GM21619 (cell line): ENCODE measurements around the gene IRGM.
"Not testable (repeated sequence)": the region's sequence is repeated elsewhere in the genome, so short reads cannot be mapped to it uniquely, and the experiment has no call there.

Source experiments
- ATAC-seq: cut with Tn5 transposase; IDR thresholded peaks from one replicate; pipeline ENCODE4 v1.9.1; 2021; ENCODE audit not compliant: unreplicated experiment

Gene IRGM

DNA sequence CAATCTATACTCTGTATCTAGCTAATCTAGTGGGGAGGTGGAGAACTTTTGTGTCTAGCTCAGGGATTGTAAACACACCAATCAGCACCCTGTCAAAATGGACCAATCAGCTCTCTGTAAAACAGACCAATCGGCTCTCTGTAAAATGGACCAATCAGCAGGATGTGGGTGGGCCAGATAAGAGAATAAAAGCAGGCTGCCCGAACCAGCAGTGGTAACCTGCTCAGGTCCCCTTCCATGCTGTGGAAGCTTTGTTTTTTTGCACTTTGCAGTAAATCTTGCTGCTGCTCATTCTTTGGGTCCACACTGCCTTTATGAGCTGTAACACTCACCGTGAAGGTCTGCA, at the start of gene IRGM:
TSS of gene IRGM (plus strand) at position 214 of the 346 bp plus-strand sequence. CDS start 1,603 bp downstream, outside the sequence.
- not testable (repeated sequence) for ATAC-seq

GRCh38 chr5:150797384-150797783, 48.9 kb upstream of the IRGM start:
- ATAC-seq: no peak

- no peak for ATAC-seq
These were observed 45.0 kb upstream of the IRGM start for GRCh38 chr5:150801117-150801927.

DNA sequence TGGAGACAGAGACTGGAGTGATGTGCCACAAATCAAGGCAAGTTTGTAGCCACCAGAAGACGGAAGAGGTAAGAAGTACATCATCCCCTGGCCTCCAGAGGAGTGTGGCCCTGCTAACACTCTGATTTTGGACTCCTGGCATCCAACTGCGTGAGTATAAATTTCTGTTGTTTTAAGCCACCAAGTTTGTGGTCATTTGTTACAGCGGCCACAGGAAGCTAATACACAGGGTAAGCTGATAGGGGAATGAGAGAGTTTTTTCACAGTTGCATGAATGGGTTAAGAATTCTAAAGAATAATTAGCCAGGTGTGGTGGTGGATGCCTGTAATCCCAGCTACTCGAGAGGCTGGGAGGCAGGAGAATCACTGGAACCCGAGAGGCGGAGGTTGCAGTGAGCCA, 41.9 kb upstream of the IRGM start:
- no peak for ATAC-seq

- no peak for ATAC-seq
These were observed 37.0 kb upstream of the IRGM start for GRCh38 chr5:150809363-150809762.

DNA sequence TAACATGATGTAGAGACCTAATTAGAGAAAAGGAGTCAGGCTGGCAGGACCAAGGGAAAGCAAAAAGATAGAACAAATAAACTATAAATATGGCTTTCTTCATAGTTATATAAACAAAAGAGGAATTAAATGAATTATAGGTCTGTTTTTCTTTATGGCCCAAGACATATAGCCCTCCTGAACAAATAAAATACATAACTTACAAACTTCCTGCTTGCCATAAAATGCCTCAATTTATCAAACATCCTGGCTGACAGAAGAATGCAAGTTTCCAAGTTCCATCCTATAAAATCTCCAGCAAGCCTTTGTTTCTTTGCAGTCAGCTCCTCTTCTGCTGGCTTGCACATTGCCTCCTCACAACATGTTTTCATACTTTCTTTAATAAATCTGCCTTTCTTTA, 31.3 kb upstream of the IRGM start:
- ATAC-seq: no peak

DNA sequence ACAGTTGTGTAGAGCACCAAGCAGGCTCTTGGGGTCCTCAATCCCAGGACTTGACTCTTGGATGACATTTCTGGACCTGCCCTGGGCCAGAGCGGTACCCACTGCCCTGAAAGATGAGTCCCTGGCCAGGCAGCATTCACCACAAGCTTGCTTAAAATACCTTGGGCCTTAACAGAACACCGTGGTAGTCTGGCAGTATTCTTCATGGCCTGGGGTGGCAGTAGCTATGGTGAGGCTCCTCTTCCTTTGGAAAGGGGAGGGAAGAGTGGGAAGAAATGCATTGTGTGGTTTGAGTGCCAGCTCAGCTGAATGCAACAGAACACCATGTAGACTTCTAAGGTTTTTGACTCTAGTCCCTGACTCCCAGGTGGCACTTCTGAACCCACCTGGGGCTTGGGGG, 29.4 kb upstream of the IRGM start:
- ATAC-seq: no peak

DNA sequence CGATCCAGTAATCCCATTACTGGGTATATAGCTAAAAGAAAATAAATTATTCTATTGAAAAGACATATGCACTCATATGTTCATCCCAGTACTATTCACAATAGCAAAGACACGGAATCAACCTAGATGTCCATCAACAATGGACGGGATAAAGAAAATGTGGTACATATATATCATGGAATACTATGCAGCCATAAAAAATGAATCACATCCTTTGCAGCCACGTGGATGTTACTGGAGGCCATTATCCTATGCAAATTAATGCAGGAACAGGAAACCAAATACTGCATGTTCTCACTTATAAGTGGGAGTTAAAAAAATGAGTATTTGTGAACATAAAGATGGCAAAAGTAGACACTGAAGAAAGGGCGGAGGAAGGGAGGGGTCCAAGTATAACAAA, 16.6 kb upstream of the IRGM start:
- ATAC-seq: no peak

- not testable (repeated sequence) for ATAC-seq
These were observed 14.5 kb upstream of the IRGM start for GRCh38 chr5:150831821-150832220.

- no peak for ATAC-seq
These were observed 10.3 kb upstream of the IRGM start for GRCh38 chr5:150836064-150836463.

GRCh38 chr5:150836703-150837102, 9.6 kb upstream of the IRGM start:
- no peak for ATAC-seq

DNA sequence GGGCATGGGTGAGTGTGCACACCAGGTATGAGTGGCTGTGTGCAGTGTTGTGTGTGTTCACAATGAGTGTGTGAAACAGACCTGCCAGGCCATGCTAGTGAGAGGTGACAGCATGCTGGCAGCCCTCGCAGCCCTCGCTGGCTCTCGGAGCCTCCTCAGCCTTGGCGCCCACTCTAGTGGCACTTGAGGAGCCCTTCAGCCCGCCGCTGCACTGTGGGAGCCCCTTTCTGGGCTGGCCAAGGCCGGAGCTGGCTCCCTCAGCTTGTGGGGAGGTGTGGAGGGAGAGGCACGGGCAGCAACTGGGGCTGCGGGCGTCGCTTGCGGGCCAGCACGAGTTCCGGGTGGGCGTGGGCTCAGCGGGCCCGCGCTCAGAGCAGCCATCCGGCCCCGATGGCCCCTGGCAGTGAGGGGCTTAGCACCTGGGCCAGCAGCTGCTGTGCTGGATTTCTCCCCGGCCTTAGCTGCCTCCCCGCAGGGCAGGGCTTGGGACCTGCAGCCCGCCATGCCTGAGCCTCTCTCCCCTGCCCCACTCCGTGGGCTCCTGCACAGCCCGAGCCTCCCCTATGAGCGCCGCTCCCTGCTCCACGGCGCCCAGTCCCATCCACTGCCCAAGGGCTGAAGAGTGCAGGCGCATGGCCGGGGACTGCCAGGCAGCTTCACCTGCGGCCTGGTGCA, 999 bp upstream of the IRGM start:
- ATAC-seq: not testable (repeated sequence)

GRCh38 chr5:150846654-150847333, 473 bp downstream of the IRGM start:
- peak; percentile 93 for ATAC-seq

- no peak for ATAC-seq
These were observed 994 bp downstream of the IRGM start for GRCh38 chr5:150847334-150847695.

DNA sequence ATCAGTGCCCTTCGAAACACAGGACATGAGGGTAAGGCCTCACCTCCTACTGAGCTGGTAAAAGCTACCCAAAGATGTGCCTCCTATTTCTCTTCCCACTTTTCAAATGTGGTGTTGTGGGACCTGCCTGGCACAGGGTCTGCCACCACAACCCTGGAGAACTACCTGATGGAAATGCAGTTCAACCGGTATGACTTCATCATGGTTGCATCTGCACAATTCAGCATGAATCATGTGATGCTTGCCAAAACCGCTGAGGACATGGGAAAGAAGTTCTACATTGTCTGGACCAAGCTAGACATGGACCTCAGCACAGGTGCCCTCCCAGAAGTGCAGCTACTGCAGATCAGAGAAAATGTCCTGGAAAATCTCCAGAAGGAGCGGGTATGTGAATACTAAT, 1.9 kb downstream of the IRGM start:
- ATAC-seq: no peak

DNA sequence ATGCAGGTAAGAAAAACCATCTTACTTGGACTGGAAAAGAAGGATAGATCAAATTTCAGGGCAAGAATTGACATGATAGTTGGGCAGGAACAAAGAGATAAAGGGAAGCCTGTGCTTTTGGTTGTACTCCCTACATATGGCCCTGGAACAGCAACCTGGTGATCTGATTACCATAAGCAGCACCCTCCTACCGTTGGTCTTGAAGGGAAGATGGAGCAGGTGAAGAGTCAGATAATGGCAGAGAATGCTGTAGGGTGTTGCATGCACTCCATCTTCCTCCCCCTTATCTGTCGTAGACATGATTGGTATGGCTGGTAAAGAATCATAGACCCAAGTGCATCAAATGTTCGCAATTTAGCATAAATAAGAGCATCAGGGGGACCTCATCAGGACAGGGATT, 4.7 kb downstream of the IRGM start:
- no peak for ATAC-seq

GRCh38 chr5:150853561-150853960, 7.2 kb downstream of the IRGM start:
- ATAC-seq: peak; percentile 48

- not testable (repeated sequence) for ATAC-seq
These were observed 10.4 kb downstream of the IRGM start for GRCh38 chr5:150856700-150857099.

DNA sequence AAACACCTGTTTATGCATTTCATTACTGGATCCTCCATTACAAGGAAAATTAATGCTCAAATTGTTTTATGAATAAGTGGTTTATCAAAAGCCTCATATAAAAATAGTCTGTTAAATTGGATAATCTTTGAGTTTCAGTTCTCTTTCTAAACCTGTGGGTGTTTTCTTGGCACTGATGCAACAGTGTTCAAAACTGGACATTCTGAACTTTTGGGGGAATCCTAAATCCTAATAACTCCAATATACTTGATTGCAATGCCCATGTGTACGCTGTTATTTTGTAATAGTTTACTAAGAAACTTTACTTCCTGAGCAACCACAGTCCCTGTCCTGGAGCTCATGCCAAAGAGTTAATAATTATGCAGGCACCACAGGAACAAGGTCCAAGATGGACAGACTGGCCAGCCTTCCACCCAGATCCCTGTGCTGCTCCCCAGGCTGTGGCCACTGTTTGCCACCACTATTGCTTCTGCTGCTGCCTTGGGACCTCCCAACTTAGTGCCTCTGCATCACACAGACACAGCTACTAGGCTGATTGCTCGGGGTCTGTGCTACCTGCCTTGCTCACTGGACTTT, 14.0 kb downstream of the IRGM start:
- no peak for ATAC-seq

DNA sequence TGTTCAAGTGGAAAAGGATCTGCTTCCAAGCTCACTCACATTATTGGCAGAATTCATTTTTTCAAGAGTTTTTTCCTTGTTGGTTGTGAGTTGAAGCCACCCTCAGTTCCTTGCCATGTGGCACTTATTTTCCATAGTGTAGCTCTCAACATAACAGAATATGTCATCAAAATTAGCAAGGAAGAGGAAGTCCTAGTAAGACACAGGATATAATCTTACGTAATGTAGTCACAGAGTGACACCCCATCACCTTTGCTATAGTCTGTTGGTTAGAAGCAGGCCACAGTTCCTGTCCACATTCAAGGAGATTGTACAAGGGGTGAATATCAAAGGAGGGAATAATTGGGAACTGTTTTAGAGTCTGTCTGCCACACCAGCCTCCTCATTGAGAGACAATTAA, 15.7 kb downstream of the IRGM start:
- no peak for ATAC-seq

GRCh38 chr5:150879358-150879757, 33.0 kb downstream of the IRGM start:
- ATAC-seq: no peak
